Activated naive CD8-positive, alpha-beta T cell treated with anti-CD3 and anti-CD28 coated beads for 36 hours (primary cell): Measurements from ENCODE around the gene MOSMO. TPM values are rescaled to one million over a fixed set of nuclear protein-coding genes. Genes with fewer than 3 reads are reported as not detected.
"Not testable (repeated sequence)": the region's sequence is repeated elsewhere in the genome, so short reads cannot be mapped to it uniquely, and the experiment has no call there.

ENCODE experiments used
- DNase-seq: peaks from one replicate; pipeline ENCODE4 v3.0.0; 2021
- H3K27ac Mint-ChIP-seq: one replicate; pipeline ENCODE4 v1.8.0; 2022; ENCODE audit warnings: mild to moderate bottlenecking, moderate library complexity, mixed read lengths
- H3K27me3 Mint-ChIP-seq: one replicate; pipeline ENCODE4 v1.8.0; 2022; ENCODE audit warnings: mild to moderate bottlenecking, mixed read lengths
- H3K36me3 Mint-ChIP-seq: one replicate; pipeline ENCODE4 v1.8.0; 2021; ENCODE audit warnings: mild to moderate bottlenecking, mixed read lengths
- H3K4me1 Mint-ChIP-seq: one replicate; pipeline ENCODE4 v1.8.0; 2021; ENCODE audit warnings: mixed read lengths
- H3K4me3 Mint-ChIP-seq: one replicate; pipeline ENCODE4 v1.8.0; 2022; ENCODE audit warnings: mild to moderate bottlenecking, moderate library complexity, mixed read lengths
- H3K9me3 Mint-ChIP-seq: one replicate; pipeline ENCODE4 v1.8.0; 2022; ENCODE audit warnings: mixed read lengths
- total RNA-seq, 2 experiments: library from RNA; stranded (reverse); gene quantifications; one replicate each; pipeline ENCODE4 v1.2.3, GENCODE V29; 2021

Gene MOSMO
- total RNA-seq, 2 experiments from 2014 or later: 5.6 TPM

GRCh38 chr16:22088642-22089041, 80.7 kb downstream of the MOSMO start:
- H3K27ac Mint-ChIP-seq: no peak overlapping the region
- H3K9me3 Mint-ChIP-seq: no peaks in the 10 kb centered on the region
- no peaks in the 10 kb centered on the region for H3K4me1 Mint-ChIP-seq
- DNase-seq: no peak
- peaks cover 3% of the 10 kb centered on the region for H3K36me3 Mint-ChIP-seq
- no peak overlapping the region for H3K4me3 Mint-ChIP-seq
- H3K27me3 Mint-ChIP-seq: no peaks in the 10 kb centered on the region

GRCh38 chr16:22089910-22090309, 82.0 kb downstream of the MOSMO start:
- Mint-ChIP-seq H3K36me3 (peaks cover 3% of the 10 kb centered on the region), H3K27ac (no peak overlapping the region), H3K4me3 (no peak overlapping the region), H3K9me3 (no peaks in the 10 kb centered on the region), H3K4me1 (no peaks in the 10 kb centered on the region), H3K27me3 (no peaks in the 10 kb centered on the region)
- DNase-seq: no peak

GRCh38 chr16:22091721-22092120, 83.8 kb downstream of the MOSMO start:
- Mint-ChIP-seq H3K27me3 (no peaks in the 10 kb centered on the region), H3K4me1 (no peaks in the 10 kb centered on the region), H3K36me3 (no peaks in the 10 kb centered on the region), H3K9me3 (no peaks in the 10 kb centered on the region), H3K27ac (no peak overlapping the region), H3K4me3 (no peak overlapping the region)
- no peak for DNase-seq

GRCh38 chr16:22092143-22092933, 84.4 kb downstream of the MOSMO start, which contains the start of gene VWA3A:
Gene VWA3A (plus strand): TSS chr16:22092541. CDS start chr16:22092638, 97 bp downstream.
- no peak for DNase-seq
- no peaks in the 10 kb centered on the region for H3K9me3 Mint-ChIP-seq
- H3K27ac Mint-ChIP-seq: no peak within 1 kb of the TSS
- H3K4me1 Mint-ChIP-seq: no peaks in the 10 kb centered on the region
- H3K36me3 Mint-ChIP-seq: no peaks in the 10 kb centered on the region
- H3K4me3 Mint-ChIP-seq: no peak within 1 kb of the TSS
- peaks cover 3% of the 10 kb centered on the region for H3K27me3 Mint-ChIP-seq

- Mint-ChIP-seq H3K27me3 (peaks cover 8% of the 10 kb centered on the region), H3K4me1 (no peaks in the 10 kb centered on the region), H3K27ac (no peak overlapping the region), H3K9me3 (no peaks in the 10 kb centered on the region), H3K36me3 (no peaks in the 10 kb centered on the region), H3K4me3 (no peak overlapping the region)
- no peak for DNase-seq
Observed at GRCh38 chr16:22093331-22093730, 85.4 kb downstream of the MOSMO start.

GRCh38 chr16:22093996-22094395, 86.1 kb downstream of the MOSMO start:
- no peak overlapping the region for H3K27ac Mint-ChIP-seq
- H3K27me3 Mint-ChIP-seq: peaks cover 9% of the 10 kb centered on the region
- DNase-seq: no peak
- H3K36me3 Mint-ChIP-seq: no peaks in the 10 kb centered on the region
- no peaks in the 10 kb centered on the region for H3K9me3 Mint-ChIP-seq
- no peaks in the 10 kb centered on the region for H3K4me1 Mint-ChIP-seq
- H3K4me3 Mint-ChIP-seq: no peak overlapping the region

GRCh38 chr16:22098405-22099255, 90.7 kb downstream of the MOSMO start:
- DNase-seq: peak; percentile 10
- H3K4me3 Mint-ChIP-seq: no peak overlapping the region
- H3K27ac Mint-ChIP-seq: no peak overlapping the region
- no peaks in the 10 kb centered on the region for H3K4me1 Mint-ChIP-seq
- H3K27me3 Mint-ChIP-seq: peaks cover 9% of the 10 kb centered on the region
- H3K9me3 Mint-ChIP-seq: no peaks in the 10 kb centered on the region
- no peaks in the 10 kb centered on the region for H3K36me3 Mint-ChIP-seq

- DNase-seq: no peak
- no peaks in the 10 kb centered on the region for H3K4me1 Mint-ChIP-seq
- peaks cover 9% of the 10 kb centered on the region for H3K27me3 Mint-ChIP-seq
- H3K9me3 Mint-ChIP-seq: no peaks in the 10 kb centered on the region
- no peak overlapping the region for H3K27ac Mint-ChIP-seq
- no peak overlapping the region for H3K4me3 Mint-ChIP-seq
- H3K36me3 Mint-ChIP-seq: no peaks in the 10 kb centered on the region
Observed at GRCh38 chr16:22099256-22099975, 91.5 kb downstream of the MOSMO start.

- no peak overlapping the region for H3K27ac Mint-ChIP-seq
- no peaks in the 10 kb centered on the region for H3K4me1 Mint-ChIP-seq
- no peaks in the 10 kb centered on the region for H3K36me3 Mint-ChIP-seq
- no peaks in the 10 kb centered on the region for H3K27me3 Mint-ChIP-seq
- H3K4me3 Mint-ChIP-seq: no peak overlapping the region
- H3K9me3 Mint-ChIP-seq: no peaks in the 10 kb centered on the region
- no peak for DNase-seq
Observed at GRCh38 chr16:22103441-22103840, 95.5 kb downstream of the MOSMO start.

GRCh38 chr16:22109258-22109898, 101.5 kb downstream of the MOSMO start:
- Mint-ChIP-seq H3K27me3 (no peaks in the 10 kb centered on the region), H3K27ac (no peak overlapping the region)
- DNase-seq: no peak

GRCh38 chr16:22111629-22112028, 103.7 kb downstream of the MOSMO start:
- not testable (repeated sequence) for H3K4me3 Mint-ChIP-seq, H3K27ac Mint-ChIP-seq, DNase-seq, H3K9me3 Mint-ChIP-seq, H3K27me3 Mint-ChIP-seq, H3K4me1 Mint-ChIP-seq, H3K36me3 Mint-ChIP-seq

More at GRCh38 chr16:22109258-22109898, 101.5 kb downstream of the MOSMO start:
- Mint-ChIP-seq H3K36me3 (no peaks in the 10 kb centered on the region), H3K4me3 (no peak overlapping the region), H3K9me3 (no peaks in the 10 kb centered on the region), H3K4me1 (peaks cover 6% of the 10 kb centered on the region)

GRCh38 chr16:22116095-22116700, 108.3 kb downstream of the MOSMO start:
- Mint-ChIP-seq H3K4me1 (no peaks in the 10 kb centered on the region), H3K9me3 (no peaks in the 10 kb centered on the region)

GRCh38 chr16:22117609-22118008, 109.7 kb downstream of the MOSMO start:
- no peaks in the 10 kb centered on the region for H3K9me3 Mint-ChIP-seq
- H3K4me1 Mint-ChIP-seq: no peaks in the 10 kb centered on the region

More at GRCh38 chr16:22116095-22116700, 108.3 kb downstream of the MOSMO start:
- Mint-ChIP-seq H3K27ac (no peak overlapping the region), H3K36me3 (no peaks in the 10 kb centered on the region), H3K27me3 (no peaks in the 10 kb centered on the region), H3K4me3 (no peak overlapping the region)
- DNase-seq: no peak

GRCh38 chr16:22120440-22120839, 112.5 kb downstream of the MOSMO start:
- no peak for DNase-seq
- Mint-ChIP-seq H3K4me3 (no peak overlapping the region), H3K36me3 (no peaks in the 10 kb centered on the region), H3K27me3 (no peaks in the 10 kb centered on the region), H3K4me1 (no peaks in the 10 kb centered on the region), H3K27ac (no peak overlapping the region), H3K9me3 (no peaks in the 10 kb centered on the region)

More at GRCh38 chr16:22117609-22118008, 109.7 kb downstream of the MOSMO start:
- no peak for DNase-seq
- Mint-ChIP-seq H3K36me3 (no peaks in the 10 kb centered on the region), H3K27me3 (no peaks in the 10 kb centered on the region), H3K4me3 (no peak overlapping the region), H3K27ac (no peak overlapping the region)
